ENCODE data around the gene BRD3OS.

Gene BRD3OS

GRCh38 chr9:134035041-134036039 is 10.1 kb downstream of the BRD3OS start:
- no peak for DNase-seq

- DNase-seq: no peak
Measured at GRCh38 chr9:134036130-134036529, 10.8 kb downstream of the BRD3OS start.

- no peak for DNase-seq
Measured at GRCh38 chr9:134037641-134038040, 12.4 kb downstream of the BRD3OS start.

GRCh38 chr9:134039386-134040175 is 14.3 kb downstream of the BRD3OS start:
- DNase-seq: no peak

GRCh38 chr9:134040176-134040565 is 14.9 kb downstream of the BRD3OS start:
- no peak for DNase-seq

GRCh38 chr9:134040781-134041648 is 15.7 kb downstream of the BRD3OS start:
- no peak for DNase-seq

GRCh38 chr9:134041649-134041962 is 16.3 kb downstream of the BRD3OS start:
- no peak for DNase-seq

GRCh38 chr9:134043531-134043988 is 18.3 kb downstream of the BRD3OS start:
- no peak for DNase-seq

- DNase-seq: no peak
Measured at GRCh38 chr9:134044944-134045343, 19.7 kb downstream of the BRD3OS start.

- no peak for DNase-seq
Measured at GRCh38 chr9:134045841-134046544, 20.7 kb downstream of the BRD3OS start.

GRCh38 chr9:134046894-134047681 is 21.8 kb downstream of the BRD3OS start:
- peak; percentile 53 for DNase-seq

GRCh38 chr9:134047868-134048581 is 22.7 kb downstream of the BRD3OS start:
- DNase-seq: no peak

GRCh38 chr9:134048582-134048968 is 23.3 kb downstream of the BRD3OS start:
- no peak for DNase-seq

- peak; percentile 80 for DNase-seq
Measured at GRCh38 chr9:134049236-134049635, 24.0 kb downstream of the BRD3OS start.

- DNase-seq: no peak
Measured at GRCh38 chr9:134049772-134050588, 24.7 kb downstream of the BRD3OS start.

GRCh38 chr9:134050726-134051125 is 25.4 kb downstream of the BRD3OS start:
- no peak for DNase-seq

- no peak for DNase-seq
Measured at GRCh38 chr9:134051319-134051718, 26.0 kb downstream of the BRD3OS start.

GRCh38 chr9:134052491-134052890 is 27.2 kb downstream of the BRD3OS start:
- DNase-seq: no peak

- DNase-seq: no peak
Measured at GRCh38 chr9:134052941-134053340, 27.7 kb downstream of the BRD3OS start.

GRCh38 chr9:134053401-134053871 is 28.2 kb downstream of the BRD3OS start:
- no peak for DNase-seq

Measured in COR-L47 (cell line).